Smooth muscle cell of bladder (primary cell): ENCODE measurements around the gene RAPGEF6. TPM values are rescaled to one million over a fixed set of nuclear protein-coding genes. Genes with fewer than 3 reads are reported as not detected.

Experiments
- total RNA-seq: library from RNA; depleted of rRNA; stranded (reverse); fragments of >200 nt; gene quantifications from 2 replicates; pipeline ENCODE4 v1.2.3, GENCODE V29; 2014

The RAPGEF6 gene, protein sequence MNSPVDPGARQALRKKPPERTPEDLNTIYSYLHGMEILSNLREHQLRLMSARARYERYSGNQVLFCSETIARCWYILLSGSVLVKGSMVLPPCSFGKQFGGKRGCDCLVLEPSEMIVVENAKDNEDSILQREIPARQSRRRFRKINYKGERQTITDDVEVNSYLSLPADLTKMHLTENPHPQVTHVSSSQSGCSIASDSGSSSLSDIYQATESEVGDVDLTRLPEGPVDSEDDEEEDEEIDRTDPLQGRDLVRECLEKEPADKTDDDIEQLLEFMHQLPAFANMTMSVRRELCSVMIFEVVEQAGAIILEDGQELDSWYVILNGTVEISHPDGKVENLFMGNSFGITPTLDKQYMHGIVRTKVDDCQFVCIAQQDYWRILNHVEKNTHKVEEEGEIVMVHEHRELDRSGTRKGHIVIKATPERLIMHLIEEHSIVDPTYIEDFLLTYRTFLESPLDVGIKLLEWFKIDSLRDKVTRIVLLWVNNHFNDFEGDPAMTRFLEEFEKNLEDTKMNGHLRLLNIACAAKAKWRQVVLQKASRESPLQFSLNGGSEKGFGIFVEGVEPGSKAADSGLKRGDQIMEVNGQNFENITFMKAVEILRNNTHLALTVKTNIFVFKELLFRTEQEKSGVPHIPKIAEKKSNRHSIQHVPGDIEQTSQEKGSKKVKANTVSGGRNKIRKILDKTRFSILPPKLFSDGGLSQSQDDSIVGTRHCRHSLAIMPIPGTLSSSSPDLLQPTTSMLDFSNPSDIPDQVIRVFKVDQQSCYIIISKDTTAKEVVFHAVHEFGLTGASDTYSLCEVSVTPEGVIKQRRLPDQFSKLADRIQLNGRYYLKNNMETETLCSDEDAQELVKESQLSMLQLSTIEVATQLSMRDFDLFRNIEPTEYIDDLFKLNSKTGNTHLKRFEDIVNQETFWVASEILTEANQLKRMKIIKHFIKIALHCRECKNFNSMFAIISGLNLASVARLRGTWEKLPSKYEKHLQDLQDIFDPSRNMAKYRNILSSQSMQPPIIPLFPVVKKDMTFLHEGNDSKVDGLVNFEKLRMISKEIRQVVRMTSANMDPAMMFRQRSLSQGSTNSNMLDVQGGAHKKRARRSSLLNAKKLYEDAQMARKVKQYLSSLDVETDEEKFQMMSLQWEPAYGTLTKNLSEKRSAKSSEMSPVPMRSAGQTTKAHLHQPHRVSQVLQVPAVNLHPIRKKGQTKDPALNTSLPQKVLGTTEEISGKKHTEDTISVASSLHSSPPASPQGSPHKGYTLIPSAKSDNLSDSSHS (N-terminal part only)
- 11.5 and 34.5 TPM in 2 replicates for total RNA-seq

GRCh38 chr5:131634996-131635683 lies at the start of gene RAPGEF6:
TSS of gene RAPGEF6 (minus strand) at chr5:131635229. CDS start at chr5:131635030, 199 bp downstream.

Other genes with a start within 250 kb of the RAPGEF6 start
- 43.1 and 54.5 TPM in 2 replicates for gene FNIP1, start 161.8 kb upstream of the RAPGEF6 start, total RNA-seq